Transverse colon (tissue), 3 donors: Measurements from ENCODE around the gene DGCR2.

Experiments used
- EP300 ChIP-seq: sonication (generic); formaldehyde crosslinking; IDR thresholded peaks from one replicate; pipeline ENCODE4 v1.6.1; 2017; ENCODE audit warnings: antibody characterized with exemption, low read depth
- POLR2A ChIP-seq: fragments of 450-650 bp; IDR thresholded peaks from one replicate; pipeline ENCODE4 v1.6.1; 2016; ENCODE audit warnings: antibody characterized with exemption, mild to moderate bottlenecking, moderate library complexity
- TF ChIP-seq, protein P1 (sequence below), 5 experiments: fragments of 200-600 bp in 3 of 5; fragments of 450-650 bp in 2 of 5; sonication (generic) in 3 of 5; IDR thresholded peaks; 1 replicate in 2 of 5; 2 replicates in 3 of 5; pipeline ENCODE4 v1.5.1; 2016 to 2017; ENCODE audit warnings: antibody characterized with exemption in 5 of 5, inconsistent platforms in 3 of 5, mild to moderate bottlenecking in 2 of 5, moderate library complexity in 1 of 5

DNA sequence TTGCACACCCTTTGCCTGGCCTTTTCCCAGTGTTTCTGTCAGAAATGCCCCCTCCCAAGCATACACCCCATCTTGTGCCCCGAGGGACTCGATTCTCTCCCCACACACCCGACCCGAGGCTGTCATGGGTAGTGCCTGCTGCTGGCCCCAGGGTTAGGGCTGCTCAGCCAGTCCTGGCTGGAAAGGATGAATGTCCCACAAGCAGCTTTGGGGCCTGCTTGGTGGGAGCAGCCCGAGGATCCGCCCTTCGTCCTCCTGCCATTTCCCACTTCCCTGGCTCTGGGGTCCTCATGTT lies 131.1 kb downstream of the DGCR2 start:
- TF ChIP-seq, protein P1, sequence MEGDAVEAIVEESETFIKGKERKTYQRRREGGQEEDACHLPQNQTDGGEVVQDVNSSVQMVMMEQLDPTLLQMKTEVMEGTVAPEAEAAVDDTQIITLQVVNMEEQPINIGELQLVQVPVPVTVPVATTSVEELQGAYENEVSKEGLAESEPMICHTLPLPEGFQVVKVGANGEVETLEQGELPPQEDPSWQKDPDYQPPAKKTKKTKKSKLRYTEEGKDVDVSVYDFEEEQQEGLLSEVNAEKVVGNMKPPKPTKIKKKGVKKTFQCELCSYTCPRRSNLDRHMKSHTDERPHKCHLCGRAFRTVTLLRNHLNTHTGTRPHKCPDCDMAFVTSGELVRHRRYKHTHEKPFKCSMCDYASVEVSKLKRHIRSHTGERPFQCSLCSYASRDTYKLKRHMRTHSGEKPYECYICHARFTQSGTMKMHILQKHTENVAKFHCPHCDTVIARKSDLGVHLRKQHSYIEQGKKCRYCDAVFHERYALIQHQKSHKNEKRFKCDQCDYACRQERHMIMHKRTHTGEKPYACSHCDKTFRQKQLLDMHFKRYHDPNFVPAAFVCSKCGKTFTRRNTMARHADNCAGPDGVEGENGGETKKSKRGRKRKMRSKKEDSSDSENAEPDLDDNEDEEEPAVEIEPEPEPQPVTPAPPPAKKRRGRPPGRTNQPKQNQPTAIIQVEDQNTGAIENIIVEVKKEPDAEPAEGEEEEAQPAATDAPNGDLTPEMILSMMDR (IDR thresholded peaks at IDR 0.05), result no peak
- no peak for TF ChIP-seq EP300
- TF ChIP-seq POLR2A, result no peak
